Ramos (cell line): ENCODE data around the gene SOWAHD.
"Not testable (repeated sequence)": the region's sequence is repeated elsewhere in the genome, so short reads cannot be mapped to it uniquely, and the experiment has no call there.

Experiments used
- in situ Hi-C: fragments of 300-500 bp; cut with MboI; formaldehyde crosslinking; loops from one replicate; pipeline ENCODE4 v1.14.3; 2022; ENCODE audit warnings: low sequenced_read_pairs; ENCODE audit not compliant: unreplicated experiment

Gene SOWAHD, protein sequence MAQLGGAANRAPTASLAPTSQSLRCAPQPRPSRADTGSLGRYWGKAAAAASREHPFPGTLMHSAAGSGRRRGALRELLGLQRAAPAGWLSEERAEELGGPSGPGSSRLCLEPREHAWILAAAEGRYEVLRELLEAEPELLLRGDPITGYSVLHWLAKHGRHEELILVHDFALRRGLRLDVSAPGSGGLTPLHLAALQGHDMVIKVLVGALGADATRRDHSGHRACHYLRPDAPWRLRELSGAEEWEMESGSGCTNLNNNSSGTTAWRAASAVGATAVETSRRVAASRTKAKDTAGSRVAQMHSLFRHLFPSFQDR

DNA sequence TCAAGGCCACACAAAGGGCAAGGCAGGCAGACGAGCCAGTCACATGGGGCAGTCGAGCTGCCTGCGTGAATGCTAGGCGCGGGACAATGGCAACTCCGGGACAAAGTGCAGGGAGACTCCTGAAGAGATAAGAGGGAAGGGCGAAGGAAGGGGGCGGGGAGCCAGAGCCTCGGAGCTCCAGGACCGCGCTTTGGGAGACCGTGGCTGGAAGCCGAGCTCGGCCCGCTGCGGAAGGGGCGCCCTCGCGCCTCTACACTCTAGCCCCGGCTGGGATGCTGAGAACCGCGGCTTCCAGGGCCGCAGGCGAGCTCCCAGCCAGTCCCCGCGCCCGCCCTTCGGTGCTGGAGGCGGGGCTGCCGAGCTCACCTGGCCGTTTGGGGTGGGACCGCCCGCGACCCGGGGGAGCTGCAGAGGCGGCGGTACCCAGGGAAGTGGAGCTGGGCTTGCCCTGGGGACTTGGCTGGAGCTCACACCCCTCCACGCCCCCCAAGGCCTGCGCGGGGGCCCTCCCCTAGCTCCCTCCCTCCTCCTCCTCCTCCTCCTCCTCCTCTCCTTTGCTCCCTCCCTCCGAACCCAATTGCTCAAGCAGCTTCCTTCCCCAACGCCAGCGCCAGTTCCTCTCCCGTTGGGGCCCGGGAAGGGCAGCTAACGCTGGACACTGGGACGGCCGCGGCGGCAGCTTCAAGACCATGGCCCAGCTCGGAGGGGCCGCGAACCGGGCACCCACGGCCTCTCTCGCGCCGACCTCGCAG is at the start of gene SOWAHD:
TSS of gene SOWAHD (plus strand) at position 610 of the 752 bp plus-strand sequence. CDS start at position 690, 80 bp downstream.
- in situ Hi-C loops: no loop called here

- in situ Hi-C loops: no loop called here
These were observed 49.5 kb upstream of the SOWAHD start for GRCh38 chrX:119708936-119709335.

- in situ Hi-C loops: no loop called here
These were observed 48.8 kb upstream of the SOWAHD start for GRCh38 chrX:119709630-119710029.

DNA sequence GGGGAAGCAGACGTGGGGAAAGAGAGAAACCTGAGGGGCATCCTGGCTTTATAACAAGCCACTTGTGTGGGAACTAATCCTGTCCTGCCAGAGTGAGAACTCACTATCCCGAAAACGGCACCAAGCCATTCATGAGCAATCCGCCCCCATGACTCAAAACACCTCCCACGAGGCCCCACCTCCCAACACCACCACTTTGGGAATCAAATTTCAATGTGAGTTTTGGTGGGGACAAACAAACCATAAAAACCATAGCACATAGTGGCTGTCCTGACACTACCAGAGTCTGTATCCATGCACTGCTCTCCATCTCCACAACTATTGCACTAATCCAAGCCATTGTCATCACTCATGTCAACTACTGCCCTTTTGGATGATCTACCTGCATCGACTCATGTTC is 36.9 kb upstream of the SOWAHD start:
- in situ Hi-C loops: no loop called here

DNA sequence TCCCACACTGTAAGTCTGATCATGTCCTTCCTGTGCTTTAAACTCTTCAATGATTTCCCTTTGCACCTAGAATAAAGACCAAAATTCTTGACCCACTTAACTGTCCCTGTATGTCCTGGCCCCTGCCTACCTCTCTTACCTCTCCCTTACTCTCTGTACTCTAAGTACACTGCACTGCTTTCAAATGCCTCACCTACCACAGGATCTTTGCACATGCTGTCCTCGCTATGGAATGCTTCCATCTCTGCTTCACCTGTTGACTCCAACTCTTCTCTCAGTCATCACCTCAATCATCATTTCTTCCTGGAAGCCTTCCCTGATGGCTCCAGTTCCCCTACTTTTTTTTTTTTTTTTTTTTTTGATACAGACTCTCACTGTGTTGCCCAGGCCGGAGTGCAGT is 36.5 kb upstream of the SOWAHD start:
- in situ Hi-C loops: no loop called here

DNA sequence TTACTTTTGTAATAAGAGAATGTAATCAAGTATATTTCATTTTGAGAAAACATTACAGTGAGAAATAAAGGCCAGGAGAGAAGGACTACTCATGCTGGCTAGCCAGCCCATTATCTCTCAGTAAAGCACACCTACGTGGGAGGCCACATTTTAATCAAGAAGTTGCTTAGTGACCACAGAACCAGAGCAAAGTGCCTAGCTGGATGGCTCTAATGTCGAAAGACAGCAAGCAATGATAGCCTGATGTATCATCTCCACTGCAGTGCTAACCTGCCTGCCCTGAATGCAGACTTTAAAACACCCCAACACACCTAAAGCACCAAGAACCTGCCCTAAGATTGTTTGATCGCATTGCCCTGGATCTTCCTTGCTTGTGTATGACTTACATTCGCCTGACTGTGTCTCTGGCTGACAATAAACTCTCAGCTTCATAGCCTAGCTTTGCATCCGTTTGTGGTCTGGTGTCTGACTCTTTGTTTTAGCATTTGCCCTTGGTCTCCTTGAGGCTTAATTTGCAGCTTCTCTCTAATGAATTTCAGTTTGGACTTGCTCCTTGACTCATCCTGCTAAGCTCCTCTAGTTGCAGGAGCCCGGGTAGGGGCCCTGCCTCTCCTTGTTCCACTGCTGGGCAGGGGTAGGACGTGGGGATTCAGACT is 31.4 kb upstream of the SOWAHD start:
- in situ Hi-C loops: no loop called here

- in situ Hi-C loops: no loop called here
These were observed 29.9 kb upstream of the SOWAHD start for GRCh38 chrX:119728487-119728886.

DNA sequence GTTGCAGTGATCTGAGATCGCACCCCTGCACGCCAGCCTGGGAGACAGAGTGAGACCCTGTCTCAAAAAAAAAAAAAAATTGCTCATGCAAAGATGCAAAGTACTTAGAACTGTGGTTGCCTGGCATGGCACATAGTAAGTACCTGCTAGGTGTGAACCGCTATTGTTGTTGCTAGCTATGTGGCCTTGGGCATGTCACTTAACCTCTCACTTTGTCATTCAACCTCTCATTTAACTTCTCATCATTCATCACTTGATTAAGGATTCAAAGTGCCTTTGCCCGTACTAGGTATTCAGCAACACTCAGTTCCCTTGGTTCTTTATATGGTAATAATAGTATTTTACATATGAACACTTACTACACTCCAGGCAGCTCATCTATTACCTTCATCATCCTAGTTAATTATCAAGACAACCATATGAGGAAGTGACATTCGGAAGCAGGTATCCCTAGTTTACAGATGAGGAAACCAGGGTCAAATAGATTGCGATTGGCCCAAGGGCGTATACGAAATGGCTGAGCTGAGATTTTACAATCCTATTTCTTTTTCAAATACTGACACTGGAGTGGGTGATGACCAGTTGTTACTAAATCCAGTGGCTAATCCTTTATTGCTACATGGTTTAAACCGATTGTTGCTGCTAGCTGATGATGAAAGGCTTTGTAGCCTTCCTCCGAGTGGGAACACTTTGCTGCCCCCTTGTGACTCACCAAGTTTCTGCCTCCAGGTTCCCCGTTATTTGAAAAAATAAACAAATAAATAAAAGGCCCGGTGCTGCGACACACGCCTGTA is 28.8 kb upstream of the SOWAHD start:
- in situ Hi-C loops: loop anchor here (10.0 kb wide), 2 partner anchors 115 to 215 kb away; no protein-coding TSS in a partner anchor

DNA sequence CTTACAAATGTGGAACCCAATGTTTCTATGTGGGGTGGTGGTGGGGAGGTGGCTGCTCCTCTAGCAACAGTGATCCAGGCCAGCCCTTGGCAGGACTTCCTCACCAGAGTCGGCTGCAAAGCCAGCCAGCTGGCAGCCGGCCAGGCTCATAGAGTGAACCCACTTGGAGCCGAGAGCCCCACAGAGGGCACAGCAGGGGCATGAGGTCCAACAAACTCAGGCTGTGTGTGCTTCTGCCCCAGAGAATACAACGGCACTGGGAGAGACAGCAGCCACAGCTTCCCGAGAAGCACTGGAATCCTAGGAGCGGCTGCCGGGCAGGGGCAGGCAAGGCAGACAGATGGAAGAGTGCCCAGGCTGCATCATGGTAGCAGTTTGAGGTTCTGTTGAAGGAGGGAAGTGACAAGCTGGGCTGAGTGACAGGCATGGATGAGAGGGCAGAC is 23.5 kb upstream of the SOWAHD start:
- in situ Hi-C loops: loop anchor here (10.0 kb wide), 2 partner anchors 120 to 220 kb away; no protein-coding TSS in a partner anchor

DNA sequence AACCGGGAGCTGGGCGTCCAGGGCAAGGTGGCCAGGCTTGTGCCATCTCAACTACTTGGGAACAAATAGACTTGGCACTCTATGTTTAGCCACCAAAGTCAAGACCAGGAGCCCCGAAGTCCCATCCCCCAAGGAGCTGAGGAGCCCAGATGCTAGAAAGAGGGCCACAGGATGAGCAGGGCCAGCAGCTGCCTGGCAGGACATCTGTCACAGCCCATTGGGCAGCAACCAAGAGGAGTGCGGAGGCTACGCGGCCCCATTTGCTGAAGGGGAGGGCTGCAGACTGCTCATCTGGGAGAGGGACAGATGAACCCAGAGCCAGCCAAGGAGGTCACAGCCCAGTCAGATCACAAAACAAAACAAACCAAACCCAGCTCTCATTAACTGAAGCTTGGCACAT is 22.9 kb upstream of the SOWAHD start:
- in situ Hi-C loops: loop anchor here (10.0 kb wide), 2 partner anchors 121 to 221 kb away; no protein-coding TSS in a partner anchor

GRCh38 chrX:119736206-119736764 is 22.1 kb upstream of the SOWAHD start:
- in situ Hi-C loops: loop anchor here (10.0 kb wide), 2 partner anchors 121 to 221 kb away; no protein-coding TSS in a partner anchor

- in situ Hi-C loops: loop anchor here (10.0 kb wide), 2 partner anchors 124 to 224 kb away; no protein-coding TSS in a partner anchor
These were observed 19.6 kb upstream of the SOWAHD start for GRCh38 chrX:119738742-119739141.

GRCh38 chrX:119745283-119745848 is 13.0 kb upstream of the SOWAHD start:
- in situ Hi-C loops: no loop called here

DNA sequence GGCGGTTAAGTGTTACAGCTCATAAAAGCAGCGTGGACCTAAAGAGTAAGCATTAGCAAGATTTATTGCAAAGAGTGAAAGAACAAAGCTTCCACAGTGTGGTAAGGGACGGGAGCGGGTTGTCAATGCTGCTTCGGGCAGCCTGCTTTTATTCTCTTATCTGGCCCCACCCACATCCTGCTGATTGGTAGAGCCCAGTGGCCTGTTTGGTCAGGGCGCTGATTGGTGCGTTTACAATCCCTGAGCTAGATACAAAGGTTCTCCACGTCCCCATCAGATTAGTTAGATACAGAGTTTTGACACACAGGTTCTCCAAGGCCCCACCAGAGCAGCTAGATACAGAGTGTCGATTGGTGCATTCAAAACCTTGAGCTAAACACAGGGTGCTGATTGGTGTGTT is 8.3 kb upstream of the SOWAHD start:
- in situ Hi-C loops: not testable (repeated sequence)

DNA sequence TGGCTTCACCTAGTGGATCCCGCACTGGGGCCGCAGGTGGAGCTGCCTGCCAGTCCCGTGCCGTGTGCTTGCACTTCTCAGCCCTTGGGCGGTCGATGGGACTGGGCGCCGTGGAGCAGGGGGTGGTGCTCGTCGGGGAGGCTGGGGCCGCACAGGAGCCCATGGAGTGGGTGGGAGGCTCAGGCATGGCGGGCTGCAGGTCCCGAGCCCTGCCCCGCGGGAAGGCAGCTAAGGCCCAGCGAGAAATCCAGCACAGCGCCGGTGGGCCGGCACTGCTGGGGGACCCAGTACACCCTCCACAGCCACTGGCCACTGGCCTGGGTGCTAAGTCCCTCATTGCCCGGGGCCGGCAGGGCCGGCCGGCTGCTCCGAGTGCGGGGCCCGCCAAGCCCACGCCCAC is 7.6 kb upstream of the SOWAHD start:
- in situ Hi-C loops: not testable (repeated sequence)

GRCh38 chrX:119753001-119753400 is 5.4 kb upstream of the SOWAHD start:
- in situ Hi-C loops: no loop called here

GRCh38 chrX:119753639-119754257 is 4.6 kb upstream of the SOWAHD start:
- in situ Hi-C loops: no loop called here

DNA sequence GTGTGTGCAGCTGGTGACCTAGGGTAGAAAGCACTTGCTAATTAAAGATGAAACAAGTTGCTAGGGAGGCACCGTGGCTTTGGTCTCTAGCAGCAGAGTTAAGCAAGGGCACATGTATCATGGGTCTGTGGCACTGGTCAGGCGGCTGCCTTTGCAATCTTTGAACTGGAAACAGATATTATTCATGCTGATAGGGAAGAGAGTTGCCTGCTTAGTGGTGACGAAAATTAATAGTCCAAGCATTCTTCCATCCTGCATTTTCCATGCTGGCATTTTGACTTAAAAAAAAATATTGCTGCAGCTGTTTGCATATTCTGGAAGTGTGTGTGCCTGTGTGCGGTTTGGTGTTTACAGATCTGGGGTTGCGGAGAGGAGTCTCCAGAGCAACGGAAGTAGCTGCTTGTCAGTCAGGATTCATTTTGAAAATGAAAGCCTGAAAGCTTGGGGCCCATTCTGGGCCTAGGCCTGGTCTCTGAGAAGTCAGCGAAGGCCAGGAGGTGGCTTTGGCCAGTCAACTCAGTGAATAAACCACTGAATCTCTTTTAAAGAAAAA is 2.3 kb upstream of the SOWAHD start:
- in situ Hi-C loops: no loop called here
